HG03469 (cell line): ENCODE data around the gene SUN1.
"Not testable (repeated sequence)": the region's sequence is repeated elsewhere in the genome, so short reads cannot be mapped to it uniquely, and the experiment has no call there.

Source experiments
- ATAC-seq: cut with Tn5 transposase; IDR thresholded peaks from one replicate; pipeline ENCODE4 v1.9.1; 2021; ENCODE audit warnings: mild to moderate bottlenecking, moderate library complexity, moderate number of reproducible peaks; ENCODE audit not compliant: unreplicated experiment

Gene SUN1

DNA sequence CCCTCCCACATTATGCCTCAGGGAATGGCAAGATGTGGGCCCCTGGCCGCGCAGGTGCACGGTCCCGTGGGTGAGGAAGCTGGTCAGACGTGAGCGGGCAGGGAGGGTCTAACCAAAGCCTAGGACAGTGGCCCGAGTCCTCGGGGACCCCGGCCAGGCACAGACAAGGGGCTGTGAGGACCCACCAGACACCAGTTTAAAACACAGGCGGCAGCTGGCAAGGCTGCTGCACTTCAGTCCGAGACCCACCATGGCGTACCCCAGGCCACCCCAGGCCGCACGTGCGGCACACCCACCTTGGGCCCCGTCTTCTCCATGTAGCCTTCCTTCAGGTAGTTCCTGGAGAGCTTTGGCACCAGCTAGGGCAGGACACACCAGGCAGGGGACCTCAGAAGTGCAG, 67.5 kb downstream of the SUN1 start:
- no peak for ATAC-seq

- ATAC-seq = no peak
These were observed 68.2 kb downstream of the SUN1 start for GRCh38 chr7:900331-901040.

- ATAC-seq = no peak
These were observed 68.7 kb downstream of the SUN1 start for GRCh38 chr7:901041-901387.

DNA sequence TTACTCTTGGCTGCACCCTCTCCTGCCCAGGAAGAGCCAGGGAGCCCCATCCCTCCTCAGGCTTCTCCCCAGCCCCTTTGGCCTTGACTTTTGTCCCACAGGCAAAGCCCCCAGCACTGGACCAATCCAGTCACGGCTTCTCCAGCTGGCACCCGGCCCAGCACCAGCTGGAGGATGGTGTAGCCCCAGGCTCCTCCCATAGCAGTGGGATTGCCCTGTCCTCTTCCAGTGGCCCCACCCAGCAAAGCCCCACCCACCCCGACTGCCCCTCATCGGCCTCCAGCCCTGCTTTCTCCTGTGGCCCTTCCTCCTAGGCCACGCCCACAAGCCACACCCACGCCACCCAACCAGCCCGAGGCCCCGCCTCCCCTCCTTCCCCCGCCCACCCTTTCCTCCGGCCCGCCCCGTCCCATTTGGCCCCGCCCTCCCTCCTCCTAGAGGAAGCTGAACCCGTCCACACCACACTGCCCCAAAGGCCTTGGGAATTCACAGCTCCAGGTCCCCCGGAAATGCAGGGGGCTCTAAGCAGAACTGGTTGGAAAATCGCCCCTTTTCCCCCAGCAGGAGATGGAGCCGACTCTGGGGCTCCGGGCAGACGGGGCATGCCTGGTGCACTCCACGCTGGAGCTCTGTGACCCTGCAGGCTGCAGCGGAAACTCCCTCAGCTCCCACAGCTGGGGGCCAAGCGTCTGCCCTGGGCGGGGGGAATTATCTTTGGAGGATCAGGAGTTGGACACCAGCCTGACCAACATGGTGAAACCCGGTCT, 69.3 kb downstream of the SUN1 start:
- ATAC-seq = no peak

GRCh38 chr7:902996-903395, 70.7 kb downstream of the SUN1 start:
- ATAC-seq = no peak

- no peak for ATAC-seq
These were observed 71.9 kb downstream of the SUN1 start for GRCh38 chr7:903921-904755.

DNA sequence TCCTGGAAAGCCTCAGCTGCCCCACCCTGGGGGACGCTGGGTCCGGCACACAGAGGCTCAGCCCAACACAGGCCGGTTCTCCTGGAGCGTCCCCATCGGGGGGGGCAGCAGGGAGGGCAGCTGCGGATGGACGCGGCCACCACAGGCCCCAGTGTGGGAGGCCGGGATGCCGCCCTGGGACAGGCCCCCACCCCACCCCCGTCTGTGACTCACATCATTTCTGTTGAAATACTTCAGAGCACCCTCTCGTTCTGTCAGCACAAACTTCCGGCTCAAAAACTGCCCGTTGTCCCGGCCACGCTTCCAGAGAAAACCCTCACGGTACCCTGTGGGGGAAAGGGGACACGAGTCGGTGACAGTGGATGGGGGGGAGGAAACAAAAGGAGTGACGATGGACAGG, 72.6 kb downstream of the SUN1 start:
- ATAC-seq = no peak

DNA sequence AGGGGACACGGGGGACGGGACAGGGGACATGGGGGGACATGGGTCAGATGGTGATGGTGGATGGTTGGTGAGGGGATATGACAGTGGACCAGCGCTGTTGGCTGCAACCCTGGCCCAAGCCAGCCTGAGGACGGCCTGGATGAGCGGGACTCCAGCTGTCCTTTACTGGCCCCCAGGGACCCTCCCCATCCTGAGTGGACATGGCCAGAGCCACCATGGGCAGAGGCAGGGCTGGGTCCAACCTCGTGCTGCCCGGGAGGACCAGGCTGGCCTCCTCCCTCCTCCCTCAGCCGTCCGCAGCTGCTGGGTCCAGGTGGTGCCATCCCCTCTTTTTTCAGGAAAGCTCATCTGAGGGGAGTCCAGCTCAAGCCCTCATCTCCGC, 74.5 kb downstream of the SUN1 start:
- ATAC-seq = no peak

DNA sequence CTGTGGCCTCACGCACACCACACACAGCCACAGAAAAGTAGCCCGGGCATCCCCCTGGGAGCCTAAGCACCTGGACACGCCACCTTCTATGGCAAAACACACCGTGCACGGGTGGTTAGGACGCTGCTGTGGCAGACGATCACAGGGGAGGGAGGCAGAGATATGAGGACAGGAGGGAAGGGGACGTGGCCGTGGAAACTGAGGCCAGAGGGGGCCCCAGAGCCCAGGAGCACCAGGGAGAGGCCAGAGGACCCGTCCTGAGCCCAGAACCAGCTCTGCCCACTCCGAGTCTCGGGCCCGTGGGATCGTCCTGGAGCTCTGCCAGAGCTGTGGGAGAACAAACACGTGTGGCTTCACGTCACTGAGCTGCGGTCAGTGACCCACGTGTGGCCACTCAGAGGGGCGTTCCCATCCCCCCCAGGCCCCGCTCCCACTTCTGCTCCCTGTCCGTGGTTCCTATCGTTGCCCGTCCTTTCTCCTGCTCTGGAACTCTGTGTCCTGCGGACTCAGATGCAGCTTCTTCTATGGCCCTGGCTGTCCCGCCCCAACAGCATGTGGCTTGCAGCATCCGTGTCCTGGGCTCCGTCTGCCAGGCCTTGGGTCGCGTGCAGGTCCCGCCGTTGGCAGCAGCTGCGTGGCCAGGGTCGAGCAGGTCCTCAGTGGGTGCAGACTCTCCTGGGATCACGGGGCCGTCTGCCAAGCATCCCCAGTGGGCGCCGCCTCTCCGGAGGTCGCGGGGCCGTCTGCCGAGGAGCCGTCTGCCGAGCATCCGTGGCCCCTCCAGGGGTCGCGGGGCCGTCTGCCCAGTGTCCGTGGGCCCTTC, 75.1 kb downstream of the SUN1 start:
- no peak for ATAC-seq

DNA sequence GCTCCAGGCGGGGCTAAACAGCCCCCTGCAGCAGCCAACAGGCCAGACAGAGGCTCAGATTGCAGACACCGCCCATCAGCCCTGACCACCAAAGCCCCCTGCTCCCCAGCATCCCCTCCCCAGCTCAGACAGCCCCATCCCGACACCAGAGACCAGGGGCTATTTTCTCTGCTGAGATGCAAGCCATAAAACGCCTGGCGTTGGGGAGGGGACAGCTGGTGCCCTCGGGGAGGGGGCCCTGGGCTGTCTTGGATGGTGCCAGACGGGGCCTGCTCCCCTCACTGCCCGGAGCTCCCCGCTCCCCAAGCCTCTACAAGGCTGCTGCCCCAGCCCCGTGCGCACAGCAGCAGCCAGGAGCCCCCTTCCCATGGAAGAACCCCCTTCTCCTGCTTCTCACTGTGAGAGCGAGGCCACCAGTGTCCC, 75.9 kb downstream of the SUN1 start:
- no peak for ATAC-seq

GRCh38 chr7:908591-909357, 76.5 kb downstream of the SUN1 start:
- not testable (repeated sequence) for ATAC-seq

DNA sequence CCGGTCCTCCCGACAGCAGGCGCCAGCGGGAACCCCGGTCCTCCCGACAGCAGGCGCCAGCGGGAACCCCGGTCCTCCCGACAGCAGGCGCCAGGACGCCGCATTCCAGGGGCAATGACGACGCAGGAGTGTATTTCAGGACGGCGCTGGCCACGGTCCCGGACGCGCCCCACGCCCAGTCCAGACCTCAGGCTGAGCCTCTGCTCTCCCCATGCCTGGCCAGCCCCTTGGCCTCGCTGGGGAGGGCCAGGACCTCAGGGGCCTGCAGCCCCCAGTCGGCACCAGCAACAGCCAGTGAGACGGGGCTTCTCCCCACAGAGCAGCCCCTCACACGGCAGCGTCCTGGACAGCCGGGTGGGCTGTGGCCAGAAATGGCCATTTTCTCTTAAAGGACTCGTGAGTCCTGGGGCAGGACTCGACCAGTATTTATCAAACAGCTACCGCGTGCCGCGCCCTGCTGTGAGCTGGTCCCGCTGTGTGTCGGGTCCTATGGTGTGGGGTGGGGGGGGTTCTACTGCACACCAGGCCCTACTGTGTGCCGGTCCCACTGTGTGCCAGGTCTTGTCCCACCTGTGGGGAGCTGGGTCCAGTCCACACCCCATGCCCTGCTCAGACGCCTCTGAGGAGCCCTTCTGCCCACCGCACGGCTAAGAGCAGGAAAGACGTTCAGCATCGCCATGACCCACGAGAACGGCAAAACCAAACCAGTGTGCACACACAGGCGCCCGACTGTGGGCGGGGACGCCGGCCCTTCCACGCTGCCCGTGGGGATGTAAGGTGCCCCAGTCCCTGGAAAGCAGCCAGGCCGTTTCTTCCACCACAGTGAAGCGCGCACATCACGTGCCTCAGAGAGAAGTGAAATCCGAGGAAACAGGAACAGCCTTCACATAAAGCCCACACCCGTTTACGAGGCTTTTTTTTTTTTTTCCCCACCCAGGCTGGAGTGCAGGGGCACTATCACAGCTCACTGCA, 77.4 kb downstream of the SUN1 start:
- ATAC-seq = no peak

DNA sequence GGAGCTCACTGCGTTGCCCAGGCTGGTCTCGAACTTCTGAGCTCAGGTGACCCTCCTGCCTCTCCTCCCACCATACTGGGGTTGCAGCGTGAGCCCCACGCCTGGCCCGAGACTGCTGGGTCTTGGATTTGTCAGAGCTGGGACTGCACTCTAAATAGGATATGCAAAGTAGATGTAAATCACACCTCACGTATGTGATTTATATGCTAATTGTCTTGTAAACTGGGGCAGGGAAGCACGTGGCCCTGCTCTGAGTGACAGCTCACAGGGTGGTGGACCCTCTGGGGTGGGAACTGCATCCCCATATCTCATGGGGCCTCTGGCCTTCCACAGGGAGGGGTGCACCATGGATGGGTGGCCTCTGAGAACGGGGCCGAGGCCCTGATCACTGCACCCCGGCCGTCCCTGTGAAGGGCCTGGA, 78.2 kb downstream of the SUN1 start:
- no peak for ATAC-seq

- ATAC-seq = no peak
These were observed 78.7 kb downstream of the SUN1 start for GRCh38 chr7:910931-911431.

DNA sequence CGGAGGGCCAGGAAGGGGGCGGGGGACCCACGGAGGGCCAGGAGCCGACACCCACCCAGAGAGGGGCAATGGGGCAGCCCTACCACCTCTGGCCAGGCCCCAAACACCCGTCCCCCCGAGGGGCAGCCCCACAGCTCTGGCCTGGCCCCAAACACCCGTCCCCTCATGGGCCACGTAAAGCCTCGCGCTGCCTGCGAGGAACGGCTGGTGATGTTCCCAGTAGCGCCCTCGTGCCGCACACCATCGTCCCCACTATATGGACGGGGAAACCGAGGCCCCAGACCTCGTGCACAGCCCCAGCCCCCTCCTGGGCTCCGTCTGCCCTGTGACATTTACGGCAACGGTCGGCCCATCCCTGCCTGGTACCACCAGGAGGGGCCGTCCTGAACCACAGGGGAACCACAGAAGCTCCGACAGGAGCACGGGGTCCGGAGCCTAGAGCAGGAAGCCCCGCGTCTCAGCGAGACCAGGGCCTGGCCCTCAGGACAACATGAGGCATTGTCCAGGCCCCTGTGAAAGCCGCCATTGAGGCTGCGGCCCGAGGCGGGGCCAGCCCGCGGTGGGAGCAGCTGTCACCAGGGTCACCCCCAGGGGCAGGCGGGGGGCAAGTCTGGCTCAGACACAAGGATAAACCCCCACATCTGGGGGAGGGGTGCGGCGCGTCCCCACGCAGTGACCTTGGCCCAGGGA, 79.7 kb downstream of the SUN1 start:
- ATAC-seq = no peak

DNA sequence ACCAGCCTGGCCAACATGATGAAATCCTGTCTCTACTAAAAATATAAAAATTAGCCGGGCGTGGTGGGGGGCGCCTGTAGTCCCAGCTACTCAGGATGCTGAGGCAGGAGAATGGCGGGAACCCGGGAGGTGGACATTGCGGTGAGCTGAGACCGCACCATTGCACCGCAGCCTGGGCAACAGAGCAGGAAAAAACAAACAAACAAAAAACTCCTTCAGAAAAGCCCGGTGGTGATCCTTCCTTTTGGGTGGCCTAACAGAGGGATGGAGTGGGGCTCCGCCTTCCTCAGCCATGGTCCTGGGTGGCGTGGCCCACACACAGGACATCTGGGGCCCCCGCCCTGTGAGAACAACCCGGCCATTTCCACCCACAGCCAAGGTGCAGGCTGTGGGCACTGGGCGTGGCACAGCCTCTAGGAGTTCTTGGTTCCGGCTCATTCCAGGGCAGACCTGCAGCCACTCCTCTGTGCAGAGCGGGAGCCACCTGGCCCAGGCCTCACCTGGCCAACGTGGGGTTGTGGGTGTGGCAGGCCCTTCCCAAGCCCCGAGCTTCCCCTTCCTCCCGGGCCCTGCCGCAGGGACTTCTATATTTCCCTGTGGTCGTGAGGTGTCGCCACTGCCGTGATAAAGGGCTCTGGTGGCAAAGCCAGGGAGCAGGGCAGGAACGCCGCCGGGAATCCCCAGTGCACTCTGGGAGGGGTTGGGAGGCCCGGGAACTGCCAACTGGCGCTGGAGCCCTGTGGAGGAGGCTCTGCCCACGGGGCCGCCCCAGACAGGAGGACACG, 81.7 kb downstream of the SUN1 start:
- no peak for ATAC-seq

DNA sequence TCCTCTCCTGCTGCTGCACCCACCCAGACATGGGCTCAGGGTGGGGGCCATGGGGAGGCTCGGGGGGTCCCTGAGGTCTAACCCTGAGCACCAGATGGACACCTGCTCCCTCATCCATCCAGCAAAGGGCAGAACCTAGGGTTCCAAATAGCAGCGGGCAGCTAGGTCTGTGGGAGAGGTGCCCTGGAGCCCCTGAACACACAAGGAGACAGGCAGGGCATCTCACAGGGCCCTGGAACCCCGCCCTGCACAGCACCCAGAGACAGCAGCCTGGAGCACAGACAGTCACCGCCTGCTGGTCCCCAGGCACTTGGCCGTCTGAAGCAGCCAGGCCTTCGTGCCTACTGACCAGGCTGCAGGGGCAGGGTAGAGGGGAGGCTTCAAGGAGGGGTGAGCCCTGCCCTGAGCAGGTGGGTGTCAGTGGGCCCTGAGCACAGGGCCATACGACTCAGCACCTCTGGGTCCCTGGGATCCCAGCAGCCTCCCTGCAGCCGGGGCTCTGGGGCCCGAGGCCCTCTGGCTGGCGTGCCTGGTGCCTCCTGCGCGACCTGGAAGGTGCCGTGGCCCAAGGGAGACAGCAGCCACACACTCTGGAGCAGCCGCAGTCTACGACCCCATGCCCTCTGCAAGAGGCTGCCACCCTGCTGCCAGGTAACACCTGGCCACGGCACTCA, 82.4 kb downstream of the SUN1 start:
- ATAC-seq = no peak
